Stomach smooth muscle (tissue), 2 donors: ENCODE measurements around the gene WAPL.
"Not testable (repeated sequence)": the region's sequence is repeated elsewhere in the genome, so short reads cannot be mapped to it uniquely, and the experiment has no call there.

Experiments used
- H3K27ac ChIP-seq: one replicate; pipeline ENCODE4 v1.7.0; 2013; ENCODE audit warnings: mild to moderate bottlenecking, low read length, inconsistent platforms
- H3K27me3 ChIP-seq, 2 donors: one replicate each; pipeline ENCODE4 v1.7.0; 2013; ENCODE audit warnings: low read length in 2 of 2; ENCODE audit not compliant: insufficient read depth in 2 of 2, control insufficient read depth in 1 of 2
- H3K36me3 ChIP-seq, 2 donors: one replicate each; pipeline ENCODE4 v1.7.0; 2013; ENCODE audit warnings: low read length in 2 of 2; ENCODE audit not compliant: control insufficient read depth in 2 of 2, insufficient read depth in 2 of 2
- H3K4me1 ChIP-seq: one replicate; pipeline ENCODE4 v1.7.0; 2013; ENCODE audit warnings: low read length; ENCODE audit not compliant: control insufficient read depth, insufficient read depth
- H3K4me3 ChIP-seq, 2 donors: one replicate each; pipeline ENCODE4 v1.7.0; 2013; ENCODE audit warnings: low read length in 2 of 2
- H3K9ac ChIP-seq, 2 donors: one replicate each; pipeline ENCODE4 v1.7.0; 2013; ENCODE audit warnings: low read length in 2 of 2, mild to moderate bottlenecking in 1 of 2
- H3K9me3 ChIP-seq, 2 donors: one replicate each; pipeline ENCODE4 v1.7.0; 2013; ENCODE audit warnings: low read length in 2 of 2; ENCODE audit not compliant: control insufficient read depth in 2 of 2
- donor health status: healthy.
- donor health status: Pancreatic carcinoma.

The WAPL gene

GRCh38 chr10:86397120-86397519 is 124.5 kb downstream of the WAPL start:
- H3K4me1 ChIP-seq, result peaks cover 26% of the 10 kb centered on the region
- H3K9ac ChIP-seq, result no peak overlapping the region
- H3K27me3 ChIP-seq, result no peaks in the 10 kb centered on the region
- H3K9me3 ChIP-seq, result no peaks in the 10 kb centered on the region
- no peak overlapping the region for H3K4me3 ChIP-seq
- H3K27ac ChIP-seq, result no peak overlapping the region
- H3K36me3 ChIP-seq, result no peaks in the 10 kb centered on the region

GRCh38 chr10:86393862-86394455 is 127.6 kb downstream of the WAPL start:
- Histone ChIP-seq H3K4me3 (no peak overlapping the region), H3K9me3 (no peaks in the 10 kb centered on the region), H3K27me3 (peaks cover 6 to 11% of the 10 kb centered on the region in 2 donors), H3K36me3 (no peaks in the 10 kb centered on the region), H3K9ac (no peak overlapping the region), H3K4me1 (peaks cover 4% of the 10 kb centered on the region), H3K27ac (no peak overlapping the region)

GRCh38 chr10:86393362-86393761 is 128.2 kb downstream of the WAPL start:
- Histone ChIP-seq H3K4me3 (no peak overlapping the region), H3K27ac (no peak overlapping the region), H3K27me3 (peaks cover 8 to 12% of the 10 kb centered on the region in 2 donors), H3K4me1 (peaks cover 4% of the 10 kb centered on the region), H3K9me3 (no peaks in the 10 kb centered on the region), H3K36me3 (no peaks in the 10 kb centered on the region), H3K9ac (no peak overlapping the region)

GRCh38 chr10:86392723-86393094 is 128.9 kb downstream of the WAPL start:
- H3K9ac ChIP-seq, result no peak overlapping the region
- no peaks in the 10 kb centered on the region for H3K36me3 ChIP-seq
- H3K27ac ChIP-seq, result no peak overlapping the region
- no peak overlapping the region for H3K4me3 ChIP-seq
- peaks cover 12 to 18% of the 10 kb centered on the region in 2 donors for H3K27me3 ChIP-seq
- H3K4me1 ChIP-seq, result peaks cover 4% of the 10 kb centered on the region
- H3K9me3 ChIP-seq, result no peaks in the 10 kb centered on the region

GRCh38 chr10:86391986-86392722 is 129.4 kb downstream of the WAPL start:
- Histone ChIP-seq H3K9me3 (no peaks in the 10 kb centered on the region), H3K9ac (no peak overlapping the region), H3K27me3 (peaks cover 12 to 24% of the 10 kb centered on the region in 2 donors), H3K36me3 (no peaks in the 10 kb centered on the region), H3K4me1 (peaks cover 4% of the 10 kb centered on the region), H3K27ac (no peak overlapping the region), H3K4me3 (no peak overlapping the region)

GRCh38 chr10:86391236-86391840 is 130.3 kb downstream of the WAPL start:
- Histone ChIP-seq H3K9ac (no peak overlapping the region), H3K9me3 (no peaks in the 10 kb centered on the region), H3K4me3 (no peak overlapping the region), H3K4me1 (peaks cover 4% of the 10 kb centered on the region), H3K27ac (no peak overlapping the region), H3K27me3 (peaks cover 12 to 25% of the 10 kb centered on the region in 2 donors), H3K36me3 (no peaks in the 10 kb centered on the region)

- H3K36me3 ChIP-seq, result no peaks in the 10 kb centered on the region
- no peak overlapping the region for H3K27ac ChIP-seq
- peaks cover 4% of the 10 kb centered on the region for H3K4me1 ChIP-seq
- H3K9ac ChIP-seq, result no peak overlapping the region
- no peaks in the 10 kb centered on the region for H3K9me3 ChIP-seq
- peaks cover 13 to 25% of the 10 kb centered on the region in 2 donors for H3K27me3 ChIP-seq
- no peak overlapping the region for H3K4me3 ChIP-seq
Observed at GRCh38 chr10:86390337-86391120, 131.1 kb downstream of the WAPL start.

GRCh38 chr10:86389441-86390193 is 132.0 kb downstream of the WAPL start:
- no peaks in the 10 kb centered on the region for H3K9me3 ChIP-seq
- H3K4me3 ChIP-seq, result peak overlapping the region; percentile 38 to 52
- H3K9ac ChIP-seq, result no peak overlapping the region
- H3K36me3 ChIP-seq, result no peaks in the 10 kb centered on the region
- H3K27ac ChIP-seq, result no peak overlapping the region
- H3K27me3 ChIP-seq, result peaks cover 13 to 25% of the 10 kb centered on the region in 2 donors
- peaks cover 4% of the 10 kb centered on the region for H3K4me1 ChIP-seq

GRCh38 chr10:86389109-86389440 is 132.5 kb downstream of the WAPL start:
- H3K4me1 ChIP-seq, H3K27ac ChIP-seq, H3K9me3 ChIP-seq, H3K36me3 ChIP-seq, H3K9ac ChIP-seq: not testable (repeated sequence)
- peaks cover 13 to 25% of the 10 kb centered on the region in 2 donors for H3K27me3 ChIP-seq
- H3K4me3 ChIP-seq, result peak overlapping the region in 1 of 2 donors; percentile 52

- Histone ChIP-seq H3K27me3 (peaks cover 13 to 25% of the 10 kb centered on the region in 2 donors), H3K4me1 (peaks cover 4% of the 10 kb centered on the region), H3K4me3 (no peak overlapping the region), H3K36me3 (no peaks in the 10 kb centered on the region), H3K27ac (no peak overlapping the region), H3K9me3 (no peaks in the 10 kb centered on the region), H3K9ac (no peak overlapping the region)
Observed at GRCh38 chr10:86388119-86388704, 133.4 kb downstream of the WAPL start.
